HEK293 (cell line): ENCODE data around the gene BBS9.

Source experiments
- FEZF1 ChIP-seq: fragments of 450-650 bp; formaldehyde crosslinking; IDR thresholded peaks from 2 replicates; pipeline ENCODE4 v1.5.1; 2016; ENCODE audit warnings: missing biosample characterization, missing genetic modification characterization
- KLF1 ChIP-seq: fragments of 450-650 bp; formaldehyde crosslinking; IDR thresholded peaks from 2 replicates; pipeline ENCODE4 v1.5.1; 2016; ENCODE audit warnings: missing biosample characterization, missing genetic modification characterization
- KLF16 ChIP-seq: fragments of 450-650 bp; formaldehyde crosslinking; IDR thresholded peaks from 2 replicates; pipeline ENCODE4 v1.5.1; 2017; ENCODE audit warnings: missing biosample characterization, missing genetic modification characterization
- KLF8 ChIP-seq: fragments of 450-650 bp; formaldehyde crosslinking; IDR thresholded peaks from 2 replicates; pipeline ENCODE4 v1.5.1; 2016; ENCODE audit warnings: missing biosample characterization, missing genetic modification characterization
- KLF9 ChIP-seq: fragments of 450-650 bp; formaldehyde crosslinking; IDR thresholded peaks from 2 replicates; pipeline ENCODE4 v1.5.1; 2016; ENCODE audit warnings: missing biosample characterization, missing genetic modification characterization, low read depth
- SCRT1 ChIP-seq: fragments of 450-650 bp; formaldehyde crosslinking; IDR thresholded peaks from 2 replicates; pipeline ENCODE4 v1.5.1; 2016; ENCODE audit warnings: missing biosample characterization, missing genetic modification characterization, borderline replicate concordance
- SP3 ChIP-seq: fragments of 450-650 bp; formaldehyde crosslinking; IDR thresholded peaks from 2 replicates; pipeline ENCODE4 v1.5.1; 2016; ENCODE audit warnings: missing biosample characterization, missing genetic modification characterization
- SP7 ChIP-seq: fragments of 450-650 bp; formaldehyde crosslinking; IDR thresholded peaks from 2 replicates; pipeline ENCODE4 v1.5.1; 2016; ENCODE audit warnings: missing biosample characterization, missing genetic modification characterization
- ZFP41 ChIP-seq: fragments of 450-650 bp; formaldehyde crosslinking; IDR thresholded peaks from 2 replicates; pipeline ENCODE4 v1.5.1; 2016; ENCODE audit warnings: missing biosample characterization, missing genetic modification characterization, borderline replicate concordance
- ZNF112 ChIP-seq: fragments of 450-650 bp; formaldehyde crosslinking; IDR thresholded peaks from 2 replicates; pipeline ENCODE4 v1.5.0; 2017; ENCODE audit warnings: missing biosample characterization, missing genetic modification characterization
- ZNF121 ChIP-seq: fragments of 450-650 bp; formaldehyde crosslinking; IDR thresholded peaks from 2 replicates; pipeline ENCODE4 v1.5.1; 2016; ENCODE audit warnings: missing biosample characterization, missing genetic modification characterization
- ZNF138 ChIP-seq: fragments of 450-650 bp; formaldehyde crosslinking; IDR thresholded peaks from 2 replicates; pipeline ENCODE4 v1.5.1; 2016; ENCODE audit warnings: missing biosample characterization, missing genetic modification characterization, borderline replicate concordance
- ZNF155 ChIP-seq: fragments of 450-650 bp; formaldehyde crosslinking; IDR thresholded peaks from 2 replicates; pipeline ENCODE4 v1.5.1; 2016; ENCODE audit warnings: missing biosample characterization, missing genetic modification characterization
- ZNF16 ChIP-seq: fragments of 450-650 bp; formaldehyde crosslinking; IDR thresholded peaks from 2 replicates; pipeline ENCODE4 v1.5.1; 2016; ENCODE audit warnings: low read depth, missing biosample characterization, missing genetic modification characterization
- ZNF174 ChIP-seq: fragments of 450-650 bp; formaldehyde crosslinking; IDR thresholded peaks from 2 replicates; pipeline ENCODE4 v1.5.0; 2017; ENCODE audit warnings: missing biosample characterization, mild to moderate bottlenecking, missing genetic modification characterization
- ZNF202 ChIP-seq: fragments of 450-650 bp; formaldehyde crosslinking; IDR thresholded peaks from 2 replicates; pipeline ENCODE4 v1.5.1; 2016; ENCODE audit warnings: missing biosample characterization, missing genetic modification characterization, borderline replicate concordance
- ZNF248 ChIP-seq: fragments of 450-650 bp; formaldehyde crosslinking; IDR thresholded peaks from 2 replicates; pipeline ENCODE4 v1.5.1; 2017; ENCODE audit warnings: missing biosample characterization, missing genetic modification characterization
- ZNF292 ChIP-seq: fragments of 450-650 bp; formaldehyde crosslinking; IDR thresholded peaks from 2 replicates; pipeline ENCODE4 v1.5.1; 2016; ENCODE audit warnings: low read depth, missing biosample characterization, missing genetic modification characterization, borderline replicate concordance
- ZNF302 ChIP-seq: fragments of 450-650 bp; formaldehyde crosslinking; IDR thresholded peaks from 2 replicates; pipeline ENCODE4 v1.5.1; 2016; ENCODE audit warnings: missing biosample characterization, missing genetic modification characterization, low read depth
- ZNF394 ChIP-seq: fragments of 450-650 bp; formaldehyde crosslinking; IDR thresholded peaks from 2 replicates; pipeline ENCODE4 v1.5.1; 2016; ENCODE audit warnings: missing biosample characterization, missing genetic modification characterization, mild to moderate bottlenecking, moderate library complexity, borderline replicate concordance
- ZNF473 ChIP-seq: fragments of 450-650 bp; formaldehyde crosslinking; IDR thresholded peaks from 2 replicates; pipeline ENCODE4 v1.5.1; 2017; ENCODE audit warnings: missing biosample characterization, missing genetic modification characterization
- ZNF501 ChIP-seq: fragments of 450-650 bp; formaldehyde crosslinking; IDR thresholded peaks from 2 replicates; pipeline ENCODE4 v1.5.1; 2016; ENCODE audit warnings: missing biosample characterization, missing genetic modification characterization
- ZNF510 ChIP-seq: fragments of 450-650 bp; formaldehyde crosslinking; IDR thresholded peaks from 2 replicates; pipeline ENCODE4 v1.5.1; 2018; ENCODE audit warnings: mild to moderate bottlenecking, missing genetic modification characterization, missing biosample characterization; ENCODE audit not compliant: insufficient replicate concordance
- ZNF561 ChIP-seq: fragments of 450-650 bp; IDR thresholded peaks from 2 replicates; pipeline ENCODE4 v1.5.1; 2018; ENCODE audit warnings: missing biosample characterization, missing genetic modification characterization, borderline replicate concordance
- ZNF585B ChIP-seq: fragments of 450-650 bp; formaldehyde crosslinking; IDR thresholded peaks from 2 replicates; pipeline ENCODE4 v1.5.1; 2016; ENCODE audit warnings: missing biosample characterization, missing genetic modification characterization
- ZNF621 ChIP-seq: fragments of 450-650 bp; formaldehyde crosslinking; IDR thresholded peaks from 2 replicates; pipeline ENCODE4 v1.5.1; 2017; ENCODE audit warnings: missing biosample characterization, missing genetic modification characterization
- ZNF660 ChIP-seq: fragments of 450-650 bp; IDR thresholded peaks from 2 replicates; pipeline ENCODE4 v1.5.1; 2018; ENCODE audit warnings: missing biosample characterization, mild to moderate bottlenecking, missing genetic modification characterization
- ZSCAN30 ChIP-seq: fragments of 450-650 bp; IDR thresholded peaks from 2 replicates; pipeline ENCODE4 v1.5.1; 2018; ENCODE audit warnings: missing biosample characterization, mild to moderate bottlenecking, missing genetic modification characterization, moderate library complexity
- TF ChIP-seq, protein P1 (sequence below): fragments of 450-650 bp; formaldehyde crosslinking; IDR thresholded peaks from 2 replicates; pipeline ENCODE4 v1.5.1; 2016; ENCODE audit warnings: missing biosample characterization, missing genetic modification characterization
- TF ChIP-seq, protein P2 (sequence below): fragments of 450-650 bp; formaldehyde crosslinking; IDR thresholded peaks from 2 replicates; pipeline ENCODE4 v1.5.1; 2016; ENCODE audit warnings: missing biosample characterization, missing genetic modification characterization, low read depth
- TF ChIP-seq, protein P3 (sequence below): fragments of 450-650 bp; formaldehyde crosslinking; IDR thresholded peaks from 2 replicates; pipeline ENCODE4 v1.5.1; 2016; ENCODE audit warnings: missing biosample characterization, missing genetic modification characterization
- TF ChIP-seq, protein P4 (sequence below): fragments of 450-650 bp; formaldehyde crosslinking; IDR thresholded peaks from 2 replicates; pipeline ENCODE4 v1.5.1; 2016; ENCODE audit warnings: missing biosample characterization, missing genetic modification characterization
- TF ChIP-seq, protein P5 (sequence below): fragments of 450-650 bp; formaldehyde crosslinking; IDR thresholded peaks from 2 replicates; pipeline ENCODE4 v1.5.1; 2017; ENCODE audit warnings: missing biosample characterization, missing genetic modification characterization

Gene BBS9

DNA sequence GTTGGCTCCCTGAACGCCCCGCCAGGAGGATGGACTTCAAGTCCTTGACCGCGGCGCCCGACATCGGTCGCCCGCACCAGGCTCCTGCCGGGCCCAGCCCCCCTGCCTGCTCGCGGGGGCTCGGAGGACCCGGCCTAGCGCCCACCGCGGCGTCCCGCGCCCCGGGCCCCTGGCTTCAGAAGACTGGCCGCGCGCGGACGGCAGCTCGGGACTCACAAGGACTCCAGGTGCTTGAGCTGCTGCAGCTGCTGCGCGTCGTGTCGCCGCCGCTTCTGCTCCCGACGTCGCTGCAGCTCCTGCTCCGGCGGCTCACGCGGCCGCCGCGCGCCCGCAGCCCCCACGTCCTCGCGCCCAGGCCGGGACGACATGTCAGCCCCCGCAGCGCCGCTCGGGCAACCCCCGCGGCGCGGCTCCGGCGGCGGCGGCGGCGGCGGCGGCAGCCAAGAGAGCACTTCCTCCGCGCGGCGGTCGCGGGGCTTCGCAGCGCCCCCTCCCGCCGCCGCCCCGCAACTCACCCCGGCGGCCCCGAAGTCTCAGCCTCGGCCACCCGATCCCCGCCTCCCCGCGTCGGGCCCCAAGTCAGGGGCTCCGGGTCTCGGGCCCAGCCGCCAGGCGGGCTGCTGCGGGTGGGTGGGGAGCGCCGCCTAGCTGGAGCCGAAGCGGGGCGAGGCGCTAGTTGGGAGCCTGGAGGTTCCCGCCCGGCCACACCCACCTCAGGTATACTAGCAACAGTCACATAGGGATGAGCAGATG lies 20.2 kb upstream of the BBS9 start, which contains the start of gene RP9 (continued):
- TF ChIP-seq, protein P1, sequence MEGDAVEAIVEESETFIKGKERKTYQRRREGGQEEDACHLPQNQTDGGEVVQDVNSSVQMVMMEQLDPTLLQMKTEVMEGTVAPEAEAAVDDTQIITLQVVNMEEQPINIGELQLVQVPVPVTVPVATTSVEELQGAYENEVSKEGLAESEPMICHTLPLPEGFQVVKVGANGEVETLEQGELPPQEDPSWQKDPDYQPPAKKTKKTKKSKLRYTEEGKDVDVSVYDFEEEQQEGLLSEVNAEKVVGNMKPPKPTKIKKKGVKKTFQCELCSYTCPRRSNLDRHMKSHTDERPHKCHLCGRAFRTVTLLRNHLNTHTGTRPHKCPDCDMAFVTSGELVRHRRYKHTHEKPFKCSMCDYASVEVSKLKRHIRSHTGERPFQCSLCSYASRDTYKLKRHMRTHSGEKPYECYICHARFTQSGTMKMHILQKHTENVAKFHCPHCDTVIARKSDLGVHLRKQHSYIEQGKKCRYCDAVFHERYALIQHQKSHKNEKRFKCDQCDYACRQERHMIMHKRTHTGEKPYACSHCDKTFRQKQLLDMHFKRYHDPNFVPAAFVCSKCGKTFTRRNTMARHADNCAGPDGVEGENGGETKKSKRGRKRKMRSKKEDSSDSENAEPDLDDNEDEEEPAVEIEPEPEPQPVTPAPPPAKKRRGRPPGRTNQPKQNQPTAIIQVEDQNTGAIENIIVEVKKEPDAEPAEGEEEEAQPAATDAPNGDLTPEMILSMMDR (tag by site-specific recombination): peak; percentile 68
- TF ChIP-seq ZNF174 (tag by site-specific recombination): no peak
- no peak for TF ChIP-seq ZNF510 (tag by site-specific recombination)
- no peak for TF ChIP-seq ZNF292 (tag by site-specific recombination)
- no peak for TF ChIP-seq ZNF248 (tag by site-specific recombination)
- peak; percentile 82 for TF ChIP-seq KLF1 (tag by site-specific recombination)
- TF ChIP-seq, protein P2, sequence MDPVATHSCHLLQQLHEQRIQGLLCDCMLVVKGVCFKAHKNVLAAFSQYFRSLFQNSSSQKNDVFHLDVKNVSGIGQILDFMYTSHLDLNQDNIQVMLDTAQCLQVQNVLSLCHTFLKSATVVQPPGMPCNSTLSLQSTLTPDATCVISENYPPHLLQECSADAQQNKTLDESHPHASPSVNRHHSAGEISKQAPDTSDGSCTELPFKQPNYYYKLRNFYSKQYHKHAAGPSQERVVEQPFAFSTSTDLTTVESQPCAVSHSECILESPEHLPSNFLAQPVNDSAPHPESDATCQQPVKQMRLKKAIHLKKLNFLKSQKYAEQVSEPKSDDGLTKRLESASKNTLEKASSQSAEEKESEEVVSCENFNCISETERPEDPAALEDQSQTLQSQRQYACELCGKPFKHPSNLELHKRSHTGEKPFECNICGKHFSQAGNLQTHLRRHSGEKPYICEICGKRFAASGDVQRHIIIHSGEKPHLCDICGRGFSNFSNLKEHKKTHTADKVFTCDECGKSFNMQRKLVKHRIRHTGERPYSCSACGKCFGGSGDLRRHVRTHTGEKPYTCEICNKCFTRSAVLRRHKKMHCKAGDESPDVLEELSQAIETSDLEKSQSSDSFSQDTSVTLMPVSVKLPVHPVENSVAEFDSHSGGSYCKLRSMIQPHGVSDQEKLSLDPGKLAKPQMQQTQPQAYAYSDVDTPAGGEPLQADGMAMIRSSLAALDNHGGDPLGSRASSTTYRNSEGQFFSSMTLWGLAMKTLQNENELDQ: no peak
- no peak for TF ChIP-seq KLF8 (tag by site-specific recombination)
- no peak for TF ChIP-seq ZNF621 (tag by site-specific recombination)
- TF ChIP-seq ZNF561 (tag by site-specific recombination): peak; percentile 51; the same call in 1 of the 2 replicates
- no peak for TF ChIP-seq KLF16
- no peak for TF ChIP-seq FEZF1 (tag by site-specific recombination)
- TF ChIP-seq ZNF202 (tag by site-specific recombination): no peak
- no peak for TF ChIP-seq ZNF155 (tag by site-specific recombination)
- TF ChIP-seq ZNF501 (tag by site-specific recombination): no peak
- TF ChIP-seq, protein P3, sequence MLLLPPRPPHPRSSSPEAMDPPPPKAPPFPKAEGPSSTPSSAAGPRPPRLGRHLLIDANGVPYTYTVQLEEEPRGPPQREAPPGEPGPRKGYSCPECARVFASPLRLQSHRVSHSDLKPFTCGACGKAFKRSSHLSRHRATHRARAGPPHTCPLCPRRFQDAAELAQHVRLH (tag by site-specific recombination): no peak
- TF ChIP-seq, protein P4, sequence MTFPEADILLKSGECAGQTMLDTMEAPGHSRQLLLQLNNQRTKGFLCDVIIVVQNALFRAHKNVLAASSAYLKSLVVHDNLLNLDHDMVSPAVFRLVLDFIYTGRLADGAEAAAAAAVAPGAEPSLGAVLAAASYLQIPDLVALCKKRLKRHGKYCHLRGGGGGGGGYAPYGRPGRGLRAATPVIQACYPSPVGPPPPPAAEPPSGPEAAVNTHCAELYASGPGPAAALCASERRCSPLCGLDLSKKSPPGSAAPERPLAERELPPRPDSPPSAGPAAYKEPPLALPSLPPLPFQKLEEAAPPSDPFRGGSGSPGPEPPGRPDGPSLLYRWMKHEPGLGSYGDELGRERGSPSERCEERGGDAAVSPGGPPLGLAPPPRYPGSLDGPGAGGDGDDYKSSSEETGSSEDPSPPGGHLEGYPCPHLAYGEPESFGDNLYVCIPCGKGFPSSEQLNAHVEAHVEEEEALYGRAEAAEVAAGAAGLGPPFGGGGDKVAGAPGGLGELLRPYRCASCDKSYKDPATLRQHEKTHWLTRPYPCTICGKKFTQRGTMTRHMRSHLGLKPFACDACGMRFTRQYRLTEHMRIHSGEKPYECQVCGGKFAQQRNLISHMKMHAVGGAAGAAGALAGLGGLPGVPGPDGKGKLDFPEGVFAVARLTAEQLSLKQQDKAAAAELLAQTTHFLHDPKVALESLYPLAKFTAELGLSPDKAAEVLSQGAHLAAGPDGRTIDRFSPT (tag by site-specific recombination): no peak
- no peak for TF ChIP-seq ZNF302 (tag by site-specific recombination)
- TF ChIP-seq ZSCAN30: peak; percentile 36; the same call in 1 of the 2 replicates
- TF ChIP-seq KLF9 (tag by site-specific recombination): peak; percentile 87
- no peak for TF ChIP-seq ZNF394 (tag by site-specific recombination)
- TF ChIP-seq ZNF121: no peak
- TF ChIP-seq ZNF473: no peak
- TF ChIP-seq ZNF138 (tag by site-specific recombination): no peak
- TF ChIP-seq ZNF112 (tag by site-specific recombination): no peak
- TF ChIP-seq ZNF660 (tag by site-specific recombination): 0 out of 2 replicates have a peak, but pooled peaks have one; percentile 10
- TF ChIP-seq SP7 (tag by site-specific recombination): no peak
- TF ChIP-seq SP3 (tag by site-specific recombination): no peak
- TF ChIP-seq ZNF585B: no peak
- TF ChIP-seq SCRT1 (tag by site-specific recombination): no peak
- no peak for TF ChIP-seq ZFP41 (tag by site-specific recombination)
- TF ChIP-seq, protein P5, sequence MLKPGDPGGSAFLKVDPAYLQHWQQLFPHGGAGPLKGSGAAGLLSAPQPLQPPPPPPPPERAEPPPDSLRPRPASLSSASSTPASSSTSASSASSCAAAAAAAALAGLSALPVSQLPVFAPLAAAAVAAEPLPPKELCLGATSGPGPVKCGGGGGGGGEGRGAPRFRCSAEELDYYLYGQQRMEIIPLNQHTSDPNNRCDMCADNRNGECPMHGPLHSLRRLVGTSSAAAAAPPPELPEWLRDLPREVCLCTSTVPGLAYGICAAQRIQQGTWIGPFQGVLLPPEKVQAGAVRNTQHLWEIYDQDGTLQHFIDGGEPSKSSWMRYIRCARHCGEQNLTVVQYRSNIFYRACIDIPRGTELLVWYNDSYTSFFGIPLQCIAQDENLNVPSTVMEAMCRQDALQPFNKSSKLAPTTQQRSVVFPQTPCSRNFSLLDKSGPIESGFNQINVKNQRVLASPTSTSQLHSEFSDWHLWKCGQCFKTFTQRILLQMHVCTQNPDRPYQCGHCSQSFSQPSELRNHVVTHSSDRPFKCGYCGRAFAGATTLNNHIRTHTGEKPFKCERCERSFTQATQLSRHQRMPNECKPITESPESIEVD: no peak
- TF ChIP-seq ZNF16 (tag by site-specific recombination): no peak
